PFSK-1 (cell line): Measurements from ENCODE around the gene OR7D2.

Experiments
- POLR2AphosphoS5 ChIP-seq: IDR thresholded peaks from 2 replicates; pipeline ENCODE4 v1.6.1; 2012; ENCODE audit warnings: low read depth, mild to moderate bottlenecking, control low read depth, low read length, moderate library complexity
- SIN3A ChIP-seq: IDR thresholded peaks from 2 replicates; pipeline ENCODE4 v1.6.1; 2012; ENCODE audit warnings: mild to moderate bottlenecking, low read length, moderate library complexity, borderline replicate concordance; ENCODE audit not compliant: insufficient read depth
- TAF1 ChIP-seq: IDR thresholded peaks from 2 replicates; pipeline ENCODE4 v1.6.1; 2012; ENCODE audit warnings: low read length, control low read depth, borderline replicate concordance; ENCODE audit not compliant: insufficient read depth
- TF ChIP-seq, protein P1 (sequence below), 2 experiments: IDR thresholded peaks; 2 replicates each; pipeline versions ENCODE4 v1.6.1 to v1.8.0; 2011 to 2012; ENCODE audit warnings: low read depth in 2 of 2, low read length in 2 of 2, control low read depth in 1 of 2, inconsistent platforms in 1 of 2, mild to moderate bottlenecking in 1 of 2, moderate library complexity in 1 of 2; ENCODE audit not compliant: insufficient read depth in 1 of 2

DNA sequence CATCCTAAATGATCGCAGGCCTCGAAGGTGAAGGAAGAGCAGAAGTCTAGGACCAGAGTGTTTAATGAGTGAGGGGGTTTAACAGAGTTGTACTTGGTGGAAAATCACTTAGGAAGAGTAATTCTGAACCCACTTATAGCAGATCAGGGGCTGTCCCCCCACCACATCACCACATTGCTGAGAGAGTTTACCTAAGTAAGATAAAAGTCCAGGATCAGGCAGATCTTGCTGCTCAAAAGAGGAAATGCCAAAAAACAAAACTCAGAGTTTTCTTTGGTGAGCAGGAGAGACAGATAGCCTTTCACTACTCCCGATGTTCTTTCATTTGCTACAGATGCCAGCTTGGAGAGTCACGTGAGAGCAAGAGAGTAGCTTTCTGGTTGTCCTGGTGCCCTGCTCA is 23.2 kb upstream of the OR7D2 start:
- no peak for TF ChIP-seq TAF1
- no peak for TF ChIP-seq POLR2AphosphoS5
- TF ChIP-seq SIN3A = no peak
- TF ChIP-seq, protein P1, sequence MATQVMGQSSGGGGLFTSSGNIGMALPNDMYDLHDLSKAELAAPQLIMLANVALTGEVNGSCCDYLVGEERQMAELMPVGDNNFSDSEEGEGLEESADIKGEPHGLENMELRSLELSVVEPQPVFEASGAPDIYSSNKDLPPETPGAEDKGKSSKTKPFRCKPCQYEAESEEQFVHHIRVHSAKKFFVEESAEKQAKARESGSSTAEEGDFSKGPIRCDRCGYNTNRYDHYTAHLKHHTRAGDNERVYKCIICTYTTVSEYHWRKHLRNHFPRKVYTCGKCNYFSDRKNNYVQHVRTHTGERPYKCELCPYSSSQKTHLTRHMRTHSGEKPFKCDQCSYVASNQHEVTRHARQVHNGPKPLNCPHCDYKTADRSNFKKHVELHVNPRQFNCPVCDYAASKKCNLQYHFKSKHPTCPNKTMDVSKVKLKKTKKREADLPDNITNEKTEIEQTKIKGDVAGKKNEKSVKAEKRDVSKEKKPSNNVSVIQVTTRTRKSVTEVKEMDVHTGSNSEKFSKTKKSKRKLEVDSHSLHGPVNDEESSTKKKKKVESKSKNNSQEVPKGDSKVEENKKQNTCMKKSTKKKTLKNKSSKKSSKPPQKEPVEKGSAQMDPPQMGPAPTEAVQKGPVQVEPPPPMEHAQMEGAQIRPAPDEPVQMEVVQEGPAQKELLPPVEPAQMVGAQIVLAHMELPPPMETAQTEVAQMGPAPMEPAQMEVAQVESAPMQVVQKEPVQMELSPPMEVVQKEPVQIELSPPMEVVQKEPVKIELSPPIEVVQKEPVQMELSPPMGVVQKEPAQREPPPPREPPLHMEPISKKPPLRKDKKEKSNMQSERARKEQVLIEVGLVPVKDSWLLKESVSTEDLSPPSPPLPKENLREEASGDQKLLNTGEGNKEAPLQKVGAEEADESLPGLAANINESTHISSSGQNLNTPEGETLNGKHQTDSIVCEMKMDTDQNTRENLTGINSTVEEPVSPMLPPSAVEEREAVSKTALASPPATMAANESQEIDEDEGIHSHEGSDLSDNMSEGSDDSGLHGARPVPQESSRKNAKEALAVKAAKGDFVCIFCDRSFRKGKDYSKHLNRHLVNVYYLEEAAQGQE (IDR thresholded peaks at IDR 0.05; ENCODE audit: insufficient read depth in 1 of 2, low read depth in 2 of 2, low read length in 2 of 2) = no peak
